NT2/D1 (cell line): ENCODE data around the gene RINT1.

Source experiments
- SUZ12 ChIP-seq: IDR thresholded peaks from 2 replicates; pipeline ENCODE4 v1.6.1; 2011; ENCODE audit not compliant: insufficient read length, insufficient read depth; ENCODE audit errors: extremely low read depth
- ZNF274 ChIP-seq: IDR thresholded peaks from 2 replicates; pipeline ENCODE4 v1.6.1; 2011; ENCODE audit warnings: mild to moderate bottlenecking, low read depth, low read length

DNA sequence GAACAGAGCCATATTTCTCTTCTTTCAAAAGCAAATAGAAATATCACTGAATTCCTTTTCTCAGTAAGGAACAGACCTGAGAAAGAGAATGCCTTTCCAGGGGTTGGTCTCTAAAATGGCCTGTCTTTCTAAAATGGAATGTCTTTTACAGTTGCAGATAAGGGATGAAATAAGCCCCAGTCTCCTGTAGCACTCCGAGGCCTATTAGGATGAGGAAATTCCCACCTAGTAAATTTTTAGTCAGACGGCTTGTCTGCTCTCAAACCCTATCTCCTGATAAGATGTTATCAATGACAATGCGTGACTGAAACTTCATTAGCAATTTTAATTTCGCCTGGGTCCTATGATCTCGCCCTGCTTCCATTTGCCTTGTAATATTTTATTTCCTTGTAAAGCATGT, 52.2 kb downstream of the RINT1 start:
- TF ChIP-seq ZNF274 (no peak), SUZ12 (no peak)
